H1 (cell line): ENCODE results near the gene SCNN1A. TPM values are rescaled to one million over a fixed set of nuclear protein-coding genes. Genes with fewer than 3 reads are reported as not detected.

Experiments used
- USF2 ChIP-seq: IDR thresholded peaks from 2 replicates; pipeline ENCODE4 v1.6.1; 2011; ENCODE audit warnings: low read length, improper control_type of control experiment
- polyA plus RNA-seq, 7 experiments: library from polyadenylated mRNA; depleted of rRNA in 3 of 7; stranded (reverse) in 5 of 7; unstranded in 2 of 7; fragments of >200 nt in 5 of 7; fragments of 200-250 nt in 2 of 7; gene quantifications; 1 replicate in 5 of 7; 2 replicates in 1 of 7; 4 replicates in 1 of 7; pipeline versions ENCODE4 v1.2.1 to v1.2.3, GENCODE V29; 2011 to 2013; ENCODE audit warnings: missing spikeins in 2 of 7, mixed read lengths in 2 of 7
- total RNA-seq: library from RNA; stranded (reverse); fragmentation: NEBNext Ultra II Directional; extraction: Animal tissue kit (Norgen Biotek cat#: 25700); gene quantifications from 2 replicates; pipeline ENCODE4 v1.2.1, GENCODE V29; 2021

The SCNN1A gene
- total and polyA plus RNA-seq, 2 of the 8 experiments (the other 6 are each of a cell fraction or from before 2014, with no cell fraction given), result 85.5 to 156 TPM

- TF ChIP-seq USF2, result no peak
Measured at GRCh38 chr12:6330192-6330591, 45.2 kb downstream of the SCNN1A start (continued).
